EH (cell line): ENCODE results near the gene HOXD8.

ENCODE experiments used
- DNase-seq: peaks from one replicate; pipeline ENCODE4 v3.0.0-alpha.2; 2015; ENCODE audit warnings: low read depth

The HOXD8 gene

DNA sequence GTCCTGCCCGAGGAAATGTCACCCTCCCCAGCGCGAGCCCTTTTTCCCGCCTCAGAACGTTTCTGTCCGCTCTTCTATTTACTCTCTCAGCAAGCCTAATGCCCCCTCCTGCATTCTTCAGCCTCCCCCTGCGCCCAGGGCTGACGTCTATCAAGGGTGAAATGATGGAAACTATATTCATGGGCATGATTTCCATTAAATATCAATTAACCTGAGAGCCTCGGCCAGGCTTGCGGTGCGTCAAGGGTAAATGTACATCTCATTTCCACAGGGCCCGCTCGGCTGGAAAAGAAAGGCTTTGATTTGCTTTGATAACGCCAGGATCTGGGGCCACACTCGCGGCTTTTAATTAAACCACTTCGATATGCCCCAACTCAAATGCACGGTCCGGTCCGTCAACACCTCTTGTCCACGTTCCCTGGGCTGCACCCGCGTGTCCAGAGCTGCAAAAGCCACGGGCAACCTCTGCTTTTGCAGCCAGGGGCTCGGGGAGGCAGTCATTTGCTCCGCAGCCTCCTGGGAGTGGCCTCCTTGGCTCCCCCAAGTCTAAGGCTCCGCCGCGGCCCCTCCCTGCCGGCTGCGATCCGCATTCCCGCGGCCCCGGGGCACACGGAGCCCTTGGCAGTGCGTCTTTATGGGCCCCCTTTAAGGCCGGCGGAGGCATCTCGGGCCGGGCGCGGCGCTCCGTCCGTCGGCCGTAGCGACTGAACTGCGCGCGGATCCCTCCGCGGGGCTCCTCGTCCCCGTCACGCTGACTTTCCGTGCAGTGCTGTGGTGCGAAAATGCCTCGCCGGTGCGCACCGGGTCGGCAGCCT is at the start of gene HOXD8:
HOXD8 (plus strand) TSS at position 724 of the 815 bp plus-strand sequence. CDS start 662 bp downstream, outside the sequence.
- peak; percentile 64 for DNase-seq

GRCh38 chr2:176079831-176080539 is 49.5 kb upstream of the HOXD8 start:
- DNase-seq = peak; percentile 69

DNA sequence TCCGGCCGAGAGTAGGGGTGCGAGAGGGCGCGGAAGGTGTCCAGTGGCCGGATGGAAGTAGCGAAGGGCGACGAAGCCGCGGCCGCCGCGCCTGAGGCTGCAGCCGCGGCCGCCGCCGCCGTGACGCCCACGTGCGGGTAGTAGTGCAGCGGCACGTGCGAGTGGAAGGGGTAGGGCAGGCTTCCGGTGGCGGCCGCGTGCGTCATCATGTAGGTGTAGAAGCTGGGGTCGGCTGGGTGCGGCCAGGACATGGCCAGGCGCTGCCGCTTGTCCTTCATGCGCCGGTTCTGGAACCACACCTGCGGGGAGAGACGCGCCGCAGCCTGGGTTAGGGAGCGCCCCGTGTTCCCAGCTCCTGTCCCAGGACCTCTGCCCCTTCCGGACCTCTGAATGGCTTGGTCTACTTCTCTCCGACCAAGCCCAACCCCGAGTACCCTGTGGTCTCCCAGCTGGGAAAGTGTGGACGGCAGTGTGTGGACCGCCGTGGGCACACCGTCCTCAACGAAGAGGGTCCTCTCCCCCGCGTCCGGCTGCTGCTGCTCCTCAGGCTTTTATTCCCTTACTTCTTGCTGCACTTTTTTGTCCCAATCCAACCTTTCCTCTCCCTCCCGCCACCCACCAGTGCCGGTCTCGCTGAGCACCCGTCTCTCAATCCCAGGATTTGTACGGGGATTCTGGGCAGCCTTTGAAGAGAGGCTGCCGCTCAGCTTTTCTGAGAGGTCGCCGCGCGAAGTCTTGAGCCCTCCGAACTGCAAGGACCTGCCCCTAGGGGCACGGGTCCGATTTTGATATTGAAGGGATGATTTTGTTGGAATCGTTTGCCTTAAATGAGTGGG is 48.7 kb upstream of the HOXD8 start:
- DNase-seq = peak; percentile 21

DNA sequence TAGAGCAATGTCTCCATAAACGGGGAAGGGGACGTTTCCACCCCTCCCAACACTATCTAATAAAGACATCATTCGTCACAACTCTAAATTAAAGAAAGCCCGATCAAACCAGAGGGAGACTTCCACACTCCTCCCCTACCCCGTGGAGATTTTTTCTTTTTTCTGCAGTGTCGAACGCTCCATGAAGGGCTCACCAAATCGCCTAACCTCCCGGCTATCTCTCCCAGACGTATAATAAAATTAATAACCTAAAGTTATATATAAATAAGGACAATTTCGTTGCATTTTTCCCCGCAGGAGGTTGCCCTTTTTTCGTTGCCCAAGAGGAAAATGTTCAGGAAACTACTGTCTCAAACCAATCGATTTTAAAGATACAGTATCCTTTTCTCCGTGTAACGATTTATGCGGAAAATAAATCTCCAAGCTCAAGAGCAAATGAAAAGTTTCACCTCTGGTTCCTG is 48.1 kb upstream of the HOXD8 start:
- no peak for DNase-seq

GRCh38 chr2:176081837-176082524 is 47.5 kb upstream of the HOXD8 start:
- DNase-seq = no peak

GRCh38 chr2:176082525-176082823 is 47.0 kb upstream of the HOXD8 start:
- no peak for DNase-seq

DNA sequence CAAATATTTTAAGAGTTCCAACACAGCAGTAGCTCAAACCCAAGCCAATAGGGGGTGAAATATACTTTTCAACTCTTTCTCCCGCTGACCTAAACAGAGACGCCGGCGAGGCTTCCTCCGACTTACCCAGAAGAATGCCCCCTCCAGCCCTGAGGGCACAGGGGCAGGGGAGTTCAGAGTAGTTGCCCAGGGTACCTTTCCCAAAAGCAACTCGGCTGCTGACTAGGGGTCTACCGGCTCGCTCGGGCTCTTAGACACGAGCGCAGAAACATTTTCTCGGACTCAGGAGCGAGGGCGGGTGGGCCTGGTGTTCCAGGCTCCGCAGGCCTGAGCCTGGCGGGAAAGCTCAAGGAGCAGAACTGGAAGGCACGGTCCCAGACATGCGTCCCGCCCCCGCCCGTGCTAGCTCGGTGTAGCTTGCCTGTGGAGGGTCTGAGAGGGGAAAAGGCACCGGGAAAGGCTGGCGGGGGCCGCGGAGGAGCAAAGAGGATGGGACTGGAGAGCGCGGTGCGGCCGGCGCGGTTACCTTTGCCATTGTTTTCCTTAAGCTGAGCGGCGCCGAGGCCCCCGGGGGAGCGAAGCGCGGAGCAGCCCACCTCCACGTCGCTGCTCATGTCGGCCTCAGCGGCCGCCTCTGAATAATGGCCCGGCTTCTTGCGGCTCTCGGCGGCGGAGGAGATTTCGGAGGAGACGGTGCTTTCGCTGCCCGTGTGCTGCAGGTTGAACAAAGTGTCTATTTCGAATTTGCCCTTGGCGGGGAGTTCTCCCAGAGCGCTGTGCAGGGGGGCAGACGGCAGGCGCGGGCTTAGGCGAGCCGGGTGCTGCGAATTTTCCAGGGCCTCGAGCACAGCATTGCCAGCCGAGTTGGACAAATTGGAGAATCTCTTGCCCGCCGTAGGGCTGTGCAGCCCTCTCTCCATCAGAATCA is 46.4 kb upstream of the HOXD8 start:
- DNase-seq = no peak

GRCh38 chr2:176083796-176084261 is 45.7 kb upstream of the HOXD8 start, which contains the start of gene EVX2:
Gene EVX2, minus strand, starts transcription at chr2:176083962. Its CDS starts 186 bp downstream, at chr2:176083776.
- no peak for DNase-seq

GRCh38 chr2:176084611-176085119 is 44.8 kb upstream of the HOXD8 start:
- DNase-seq = no peak

DNA sequence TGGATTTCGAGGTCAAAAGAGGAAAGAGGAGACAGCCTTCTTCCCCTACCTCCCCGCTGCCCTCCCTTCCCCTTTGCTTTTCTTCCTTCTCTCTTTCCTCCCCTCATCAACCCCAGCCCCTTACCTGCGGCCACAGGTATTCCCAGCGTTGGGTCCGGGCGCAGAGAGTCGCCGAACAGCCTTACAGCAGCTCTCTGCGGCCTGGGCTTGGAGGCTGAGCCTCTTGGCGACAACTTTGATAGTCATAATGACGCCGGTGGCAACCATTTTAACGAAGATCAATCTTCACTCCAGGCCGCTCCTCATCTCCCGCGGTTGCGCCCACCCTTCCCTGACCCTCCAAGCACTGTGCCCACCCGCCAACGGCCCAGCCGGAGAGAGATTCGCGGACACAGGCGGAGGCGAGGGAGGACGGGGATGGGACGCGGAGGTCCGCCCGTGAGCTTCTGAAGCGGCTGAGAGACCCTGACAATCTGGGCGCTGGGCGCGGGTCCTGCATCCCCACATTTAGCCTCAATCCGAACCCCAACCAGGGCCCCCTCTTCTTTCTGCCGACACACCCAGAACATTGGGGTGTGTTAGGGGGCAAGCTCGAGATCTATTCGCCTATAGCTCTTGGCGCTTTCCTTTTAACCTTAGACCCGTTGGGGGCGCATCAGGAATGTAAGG is 44.3 kb upstream of the HOXD8 start:
- no peak for DNase-seq

DNA sequence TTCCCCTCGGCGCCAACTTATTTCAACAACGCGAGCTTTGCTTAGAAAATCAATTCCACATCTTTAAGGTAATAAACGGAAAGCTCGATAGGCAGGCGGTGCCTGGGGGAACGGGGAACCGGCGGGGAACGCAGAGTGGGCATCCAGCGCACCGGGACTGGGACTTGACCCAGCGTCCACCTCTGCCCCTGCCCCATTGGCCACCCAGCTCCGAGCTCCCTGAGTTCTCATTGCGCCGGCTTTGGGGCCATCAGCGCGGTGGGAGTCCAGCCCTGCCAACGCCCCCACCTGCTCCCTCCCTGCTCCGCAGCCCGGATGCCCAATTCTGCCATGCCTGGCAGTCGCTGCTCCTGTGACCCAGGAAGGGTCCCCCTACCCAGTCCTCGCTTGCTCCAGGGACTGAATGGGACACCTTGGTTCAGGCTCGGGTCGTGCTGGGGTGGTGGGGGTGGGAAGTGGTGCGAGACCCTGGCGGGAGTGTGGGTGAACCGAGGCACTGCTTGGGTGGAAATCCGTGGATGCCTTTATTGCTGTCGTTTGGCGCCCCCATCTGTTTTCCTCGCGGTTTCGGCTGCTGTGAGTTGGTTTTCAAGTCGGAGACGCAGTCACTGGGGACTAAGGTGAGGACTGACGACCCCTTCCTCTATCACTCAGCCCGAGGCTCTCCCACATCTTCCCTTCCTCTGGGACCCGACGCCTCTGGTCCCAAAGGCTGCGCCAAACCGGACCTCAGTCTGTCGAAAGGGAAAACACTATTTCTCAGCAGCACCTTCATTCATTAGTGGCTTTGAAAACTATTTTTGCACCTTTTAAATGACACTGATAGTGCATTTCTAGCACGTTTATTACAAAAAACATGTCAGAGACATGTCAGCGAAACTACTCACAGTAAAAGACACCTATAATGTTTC is 43.4 kb upstream of the HOXD8 start:
- peak; percentile 49 for DNase-seq

GRCh38 chr2:176087330-176088047 is 42.0 kb upstream of the HOXD8 start:
- no peak for DNase-seq

DNA sequence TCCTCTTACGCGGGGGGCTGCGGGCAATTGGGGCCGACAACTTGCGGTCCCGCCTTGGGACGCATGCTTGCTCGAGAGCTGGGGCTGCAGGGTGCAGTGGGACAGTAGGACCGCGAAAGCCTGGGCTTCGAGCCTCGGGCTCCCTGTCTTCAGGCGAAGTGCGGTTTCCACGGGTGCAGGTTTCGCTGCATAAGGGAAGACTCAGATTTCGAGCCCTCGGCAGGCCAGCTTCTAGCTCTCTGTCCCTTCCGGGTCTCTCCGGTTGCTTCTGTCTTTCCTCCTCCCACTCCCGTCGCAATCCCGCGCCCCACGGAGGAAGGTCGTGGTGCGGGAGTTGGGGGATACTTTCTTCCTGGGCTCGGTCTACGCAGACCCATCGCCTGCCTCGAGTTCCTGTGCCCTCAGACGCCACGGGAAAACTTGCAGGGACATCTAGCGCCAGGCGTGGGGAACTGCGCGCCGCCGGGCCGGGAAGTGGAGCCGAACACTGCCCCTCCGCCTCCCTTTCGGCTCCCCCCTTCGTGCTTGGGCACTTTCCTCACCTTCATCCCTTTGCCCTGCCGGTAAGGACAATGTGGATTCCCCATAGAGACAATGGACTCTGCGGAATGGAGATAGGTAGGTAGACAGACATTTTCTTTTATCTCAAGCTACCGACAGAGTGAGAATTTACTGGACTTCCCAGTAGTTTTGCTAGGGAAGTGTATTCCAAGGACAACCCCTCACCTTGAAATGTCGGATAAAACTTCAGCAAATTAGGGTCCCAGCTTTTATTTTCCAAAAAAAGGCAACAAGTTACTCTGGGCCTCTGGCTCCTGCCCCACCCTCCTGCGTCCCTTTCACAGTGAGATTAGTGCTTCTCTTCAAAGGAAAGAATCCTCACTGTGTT is 41.2 kb upstream of the HOXD8 start:
- peak; percentile 60 for DNase-seq

DNA sequence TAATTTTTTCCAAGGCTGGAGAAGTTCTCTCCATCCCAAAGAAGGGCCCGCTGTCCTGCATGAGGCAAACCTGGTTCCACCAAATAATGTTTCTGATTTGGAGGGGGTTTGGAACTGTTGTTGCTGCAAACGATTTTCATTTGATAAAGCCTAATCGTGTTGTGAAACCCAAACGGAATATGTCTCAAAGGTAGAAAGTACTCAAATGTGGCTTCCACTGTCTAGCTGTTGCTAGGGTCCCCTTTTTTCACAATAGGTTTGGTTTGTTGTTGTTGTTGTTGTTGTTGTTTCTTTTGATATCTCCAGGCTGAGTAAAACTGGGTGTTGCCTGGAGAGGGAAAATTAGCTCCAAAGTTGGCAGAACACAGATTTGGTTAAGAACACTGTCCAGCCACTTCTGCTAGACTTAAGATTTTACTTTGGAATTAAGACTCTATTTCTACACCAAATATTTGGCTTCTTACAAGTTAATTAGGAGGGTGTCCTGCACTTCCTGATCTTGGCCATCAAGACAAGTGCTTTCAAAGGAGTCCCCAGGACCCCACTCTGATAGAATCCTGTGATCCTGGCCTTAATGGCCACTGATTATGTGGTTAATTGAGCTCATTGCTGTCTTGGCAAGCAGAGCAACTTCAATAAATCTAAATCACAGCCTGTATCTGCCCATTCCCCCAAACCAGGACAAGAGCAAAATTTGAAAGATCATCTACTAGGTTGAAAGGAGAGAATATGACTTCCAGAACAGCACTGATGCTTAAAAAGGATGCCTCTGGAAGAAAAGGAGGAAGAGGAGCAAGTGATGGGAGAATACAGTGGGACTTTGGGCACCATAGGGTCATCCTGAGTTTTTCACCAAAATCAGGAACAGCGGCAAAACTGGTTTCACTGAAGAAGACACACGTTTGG is 40.3 kb upstream of the HOXD8 start:
- DNase-seq = no peak

DNA sequence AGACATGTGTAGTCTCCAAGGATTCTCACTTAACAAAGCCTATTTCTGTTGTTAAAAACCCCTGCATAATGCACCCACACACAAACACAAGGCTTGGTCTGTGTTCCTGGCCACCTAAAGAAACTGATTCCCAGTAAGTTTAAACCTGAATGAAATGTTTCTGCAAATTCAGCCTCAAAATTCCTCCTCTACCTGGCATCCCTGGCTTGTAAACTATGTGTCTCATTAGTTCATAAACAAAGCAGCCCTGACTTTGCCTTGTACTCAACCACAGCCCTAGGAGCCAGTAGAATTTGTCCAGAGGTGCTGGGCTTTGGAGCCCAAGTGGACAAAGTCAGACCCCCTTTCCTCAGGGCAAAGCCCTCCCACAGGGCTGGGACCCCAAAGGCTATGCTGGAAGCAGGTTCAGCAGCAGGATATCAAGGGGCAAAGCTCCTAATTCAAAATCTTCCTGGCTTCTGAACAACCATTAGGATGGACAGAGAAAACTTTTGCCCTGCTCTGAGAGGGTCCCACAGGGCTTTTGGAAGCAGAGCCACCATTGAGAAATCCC is 39.6 kb upstream of the HOXD8 start:
- no peak for DNase-seq

DNA sequence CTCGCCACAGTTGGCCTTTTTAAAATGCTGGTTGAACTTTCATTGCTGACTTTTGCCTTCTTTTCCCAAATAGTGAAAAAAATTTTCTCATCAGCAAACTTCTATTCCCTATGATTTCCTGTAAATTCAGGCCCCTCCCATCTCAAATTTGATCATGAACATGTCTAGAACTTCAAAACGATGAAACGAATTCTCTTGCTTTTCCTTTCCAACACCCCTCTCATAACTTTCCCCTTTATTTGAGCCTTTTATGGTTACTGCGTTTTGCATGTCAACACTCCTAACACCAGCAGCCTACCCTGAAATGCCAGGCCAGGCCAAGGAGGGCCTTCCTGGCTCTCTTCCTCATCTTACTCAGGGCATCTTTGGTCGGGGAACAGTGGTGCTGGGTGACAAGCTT is 38.6 kb upstream of the HOXD8 start:
- no peak for DNase-seq
